HEK293 (cell line): Measurements from ENCODE around the gene ZC3H7B.

ENCODE experiments used
- GLIS1 ChIP-seq: fragments of 450-650 bp; formaldehyde crosslinking; IDR thresholded peaks from 2 replicates; pipeline ENCODE4 v1.5.1; 2016; ENCODE audit warnings: missing biosample characterization, missing genetic modification characterization
- GLIS2 ChIP-seq: fragments of 450-650 bp; formaldehyde crosslinking; IDR thresholded peaks from 2 replicates; pipeline ENCODE4 v1.5.1; 2016; ENCODE audit warnings: missing biosample characterization, missing genetic modification characterization
- IKZF3 ChIP-seq: fragments of 450-650 bp; IDR thresholded peaks from 2 replicates; pipeline ENCODE4 v1.5.0; 2018; ENCODE audit warnings: missing biosample characterization, mild to moderate bottlenecking, missing genetic modification characterization, moderate library complexity
- KLF9 ChIP-seq: fragments of 450-650 bp; formaldehyde crosslinking; IDR thresholded peaks from 2 replicates; pipeline ENCODE4 v1.5.1; 2016; ENCODE audit warnings: missing biosample characterization, missing genetic modification characterization, low read depth
- MZF1 ChIP-seq: fragments of 450-650 bp; formaldehyde crosslinking; IDR thresholded peaks from 2 replicates; pipeline ENCODE4 v1.5.1; 2017; ENCODE audit warnings: missing biosample characterization, missing genetic modification characterization, borderline replicate concordance
- PATZ1 ChIP-seq: fragments of 450-650 bp; formaldehyde crosslinking; IDR thresholded peaks from 2 replicates; pipeline ENCODE4 v1.5.1; 2016; ENCODE audit warnings: missing biosample characterization, missing genetic modification characterization
- PRDM1 ChIP-seq: fragments of 450-650 bp; formaldehyde crosslinking; IDR thresholded peaks from 2 replicates; pipeline ENCODE4; 2016; ENCODE audit warnings: missing biosample characterization, missing genetic modification characterization
- PRDM10 ChIP-seq: fragments of 450-650 bp; formaldehyde crosslinking; IDR thresholded peaks from 2 replicates; pipeline ENCODE4 v1.5.1; 2016; ENCODE audit warnings: missing biosample characterization, missing genetic modification characterization
- ZBTB8A ChIP-seq: fragments of 450-650 bp; formaldehyde crosslinking; IDR thresholded peaks from 2 replicates; pipeline ENCODE4 v1.5.1; 2016; ENCODE audit warnings: missing biosample characterization, missing genetic modification characterization
- ZIC2 ChIP-seq: fragments of 450-650 bp; formaldehyde crosslinking; IDR thresholded peaks from 2 replicates; pipeline ENCODE4 v1.5.1; 2016; ENCODE audit warnings: missing biosample characterization, missing genetic modification characterization
- ZNF112 ChIP-seq: fragments of 450-650 bp; formaldehyde crosslinking; IDR thresholded peaks from 2 replicates; pipeline ENCODE4 v1.5.0; 2017; ENCODE audit warnings: missing biosample characterization, missing genetic modification characterization
- ZNF174 ChIP-seq: fragments of 450-650 bp; formaldehyde crosslinking; IDR thresholded peaks from 2 replicates; pipeline ENCODE4 v1.5.0; 2017; ENCODE audit warnings: missing biosample characterization, mild to moderate bottlenecking, missing genetic modification characterization
- ZNF311 ChIP-seq: fragments of 450-650 bp; formaldehyde crosslinking; IDR thresholded peaks from 2 replicates; pipeline ENCODE4 v1.5.1; 2017; ENCODE audit warnings: missing biosample characterization, missing genetic modification characterization, borderline replicate concordance
- ZNF366 ChIP-seq: fragments of 450-650 bp; formaldehyde crosslinking; conservative IDR thresholded peaks from 2 replicates; pipeline ENCODE4 v1.5.1; 2016; ENCODE audit warnings: missing biosample characterization, missing genetic modification characterization
- ZNF398 ChIP-seq: fragments of 450-650 bp; formaldehyde crosslinking; IDR thresholded peaks from 2 replicates; pipeline ENCODE4 v1.5.1; 2017; ENCODE audit warnings: missing biosample characterization, missing genetic modification characterization
- ZNF449 ChIP-seq: fragments of 450-650 bp; formaldehyde crosslinking; IDR thresholded peaks from 2 replicates; pipeline ENCODE4 v1.5.1; 2017; ENCODE audit warnings: missing biosample characterization, mild to moderate bottlenecking, missing genetic modification characterization, moderate library complexity
- ZNF544 ChIP-seq: fragments of 450-650 bp; formaldehyde crosslinking; IDR thresholded peaks from 2 replicates; pipeline ENCODE4 v1.5.0; 2017; ENCODE audit warnings: missing biosample characterization, missing genetic modification characterization
- ZNF792 ChIP-seq: fragments of 450-650 bp; formaldehyde crosslinking; IDR thresholded peaks from 2 replicates; pipeline ENCODE4 v1.5.1; 2016; ENCODE audit warnings: missing biosample characterization, missing genetic modification characterization

Gene ZC3H7B

GRCh38 chr22:41302021-41302767 lies 869 bp downstream of the ZC3H7B start (continued):
- TF ChIP-seq PATZ1 (tag by site-specific recombination) (peak; percentile 46; the same call in 1 of the 2 replicates), ZNF366 (tag by site-specific recombination) (no peak), ZNF449 (no peak), GLIS1 (tag by site-specific recombination) (peak; percentile 87), PRDM1 (tag by site-specific recombination) (peak; percentile 71), KLF9 (tag by site-specific recombination) (peak; percentile 70), ZNF112 (tag by site-specific recombination) (no peak), IKZF3 (tag by site-specific recombination) (no peak), MZF1 (tag by site-specific recombination) (no peak), ZNF544 (tag by site-specific recombination) (no peak), ZNF311 (tag by site-specific recombination) (no peak), PRDM10 (tag by site-specific recombination) (0 out of 2 replicates have a peak, but pooled peaks have one; percentile 12), ZNF398 (peak; percentile 62; the same call in 1 of the 2 replicates), ZNF174 (tag by site-specific recombination) (no peak), GLIS2 (peak; percentile 69), ZNF792 (tag by site-specific recombination) (no peak), ZIC2 (tag by site-specific recombination) (peak; percentile 85), ZBTB8A (peak; percentile 19; the same call in 1 of the 2 replicates)
